GM23338 (cell line): ENCODE results near the gene SMIM44.

Source experiments
- CREB1 ChIP-seq: fragments of 250-450 bp; sonication (Bioruptor Pico); IDR thresholded peaks from 2 replicates; pipeline ENCODE4 v1.5.0; 2020; ENCODE audit warnings: low read depth, mild to moderate bottlenecking, moderate library complexity
- EZH2 ChIP-seq: fragments of 200-600 bp; sonication (generic); IDR thresholded peaks from one replicate; pipeline ENCODE4 v1.8.0; 2017; ENCODE audit warnings: antibody characterized with exemption, mild to moderate bottlenecking, low read depth; ENCODE audit not compliant: unreplicated experiment
- EZH2phosphoT487 ChIP-seq: fragments of 200-600 bp; sonication (generic); IDR thresholded peaks from one replicate; pipeline ENCODE4 v1.8.1; 2018; ENCODE audit warnings: antibody characterized with exemption; ENCODE audit not compliant: unreplicated experiment
- JUNB ChIP-seq: IDR thresholded peaks from one replicate; pipeline ENCODE4 v1.6.1; 2016; ENCODE audit warnings: antibody characterized with exemption; ENCODE audit not compliant: unreplicated experiment
- POLR2AphosphoS5 ChIP-seq: IDR thresholded peaks from 2 replicates; pipeline ENCODE4 v1.6.1; 2016; ENCODE audit warnings: antibody characterized with exemption, low read depth
- REST ChIP-seq: IDR thresholded peaks from one replicate; pipeline ENCODE4 v1.6.1; 2018; ENCODE audit warnings: antibody characterized with exemption; ENCODE audit not compliant: unreplicated experiment
- TF ChIP-seq, protein P1 (sequence below), 2 experiments: fragments of 200-600 bp in 1 of 2; sonication (generic) in 1 of 2; conservative IDR thresholded peaks; 2 replicates each; pipeline versions ENCODE4 v1.5.1 to v1.6.1; 2016 to 2017; ENCODE audit warnings: antibody characterized with exemption in 2 of 2, low read depth in 2 of 2, mild to moderate bottlenecking in 2 of 2, moderate library complexity in 1 of 2

DNA sequence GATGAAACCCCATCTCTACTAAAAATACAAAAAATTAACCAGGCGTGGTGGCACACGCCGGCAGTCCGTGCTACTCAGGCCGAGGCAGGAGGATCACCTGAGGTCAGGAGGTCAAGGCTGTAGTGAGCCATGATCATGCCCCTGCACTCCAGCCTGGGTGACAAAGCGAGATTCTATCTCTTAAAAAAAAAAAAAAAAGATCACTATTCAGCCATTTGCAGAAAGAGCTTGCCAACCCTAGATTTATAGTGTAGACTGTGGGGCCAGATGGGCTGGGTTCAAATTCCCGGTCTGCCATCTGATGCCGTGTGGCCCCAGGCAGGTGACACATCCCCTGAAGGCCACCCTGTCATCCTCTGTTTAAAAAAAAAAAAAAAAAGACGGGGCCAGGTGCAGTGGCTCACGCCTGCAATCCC is 31.8 kb downstream of the SMIM44 start:
- TF ChIP-seq, protein P1, sequence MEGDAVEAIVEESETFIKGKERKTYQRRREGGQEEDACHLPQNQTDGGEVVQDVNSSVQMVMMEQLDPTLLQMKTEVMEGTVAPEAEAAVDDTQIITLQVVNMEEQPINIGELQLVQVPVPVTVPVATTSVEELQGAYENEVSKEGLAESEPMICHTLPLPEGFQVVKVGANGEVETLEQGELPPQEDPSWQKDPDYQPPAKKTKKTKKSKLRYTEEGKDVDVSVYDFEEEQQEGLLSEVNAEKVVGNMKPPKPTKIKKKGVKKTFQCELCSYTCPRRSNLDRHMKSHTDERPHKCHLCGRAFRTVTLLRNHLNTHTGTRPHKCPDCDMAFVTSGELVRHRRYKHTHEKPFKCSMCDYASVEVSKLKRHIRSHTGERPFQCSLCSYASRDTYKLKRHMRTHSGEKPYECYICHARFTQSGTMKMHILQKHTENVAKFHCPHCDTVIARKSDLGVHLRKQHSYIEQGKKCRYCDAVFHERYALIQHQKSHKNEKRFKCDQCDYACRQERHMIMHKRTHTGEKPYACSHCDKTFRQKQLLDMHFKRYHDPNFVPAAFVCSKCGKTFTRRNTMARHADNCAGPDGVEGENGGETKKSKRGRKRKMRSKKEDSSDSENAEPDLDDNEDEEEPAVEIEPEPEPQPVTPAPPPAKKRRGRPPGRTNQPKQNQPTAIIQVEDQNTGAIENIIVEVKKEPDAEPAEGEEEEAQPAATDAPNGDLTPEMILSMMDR (conservative IDR thresholded peaks at IDR 0.05; ENCODE audit: low read depth in 2 of 2): no peak
- TF ChIP-seq POLR2AphosphoS5 (no peak), EZH2phosphoT487 (no peak), REST (no peak), EZH2 (no peak), JUNB (no peak), CREB1 (CRISPR knock-in tag) (no peak)
